ENCODE measurements around the gene IFT43.

Gene IFT43

GRCh38 chr14:76015191-76015590 lies 29.6 kb downstream of the IFT43 start:
- ChIA-PET POLR2A (no interaction called here), CTCF (interaction anchor here (1.0 to 2.1 kb wide), 3 partner anchors 13 to 372 kb away, joined by 3 to 6 read pairs (median 5); no protein-coding TSS in a partner anchor)
- TF ChIP-seq CTCF (IDR thresholded peaks at IDR 0.05; ENCODE audit: control extremely low read depth, extremely low read depth, low read depth, missing control alignments): no peak
- DNase-seq (ENCODE audit: extremely low spot score): no peak

- no peak for TF ChIP-seq CTCF (IDR thresholded peaks at IDR 0.05; ENCODE audit: control extremely low read depth, extremely low read depth, low read depth, missing control alignments)
- POLR2A ChIA-PET: no interaction called here
- CTCF ChIA-PET: interaction anchor here (1.0 to 2.1 kb wide), 3 partner anchors 14 to 371 kb away, joined by 3 to 6 read pairs (median 5); no protein-coding TSS in a partner anchor
- DNase-seq (ENCODE audit: extremely low spot score): no peak
Measured at GRCh38 chr14:76015668-76016067, 30.1 kb downstream of the IFT43 start.

GRCh38 chr14:76019676-76020075 lies 34.1 kb downstream of the IFT43 start:
- TF ChIP-seq CTCF (IDR thresholded peaks at IDR 0.05; ENCODE audit: control extremely low read depth, extremely low read depth, low read depth, missing control alignments): no peak
- POLR2A ChIA-PET: no interaction called here
- no peak for DNase-seq (ENCODE audit: extremely low spot score)
- CTCF ChIA-PET: no interaction called here

- TF ChIP-seq CTCF (IDR thresholded peaks at IDR 0.05; ENCODE audit: control extremely low read depth, extremely low read depth, low read depth, missing control alignments): no peak
- CTCF ChIA-PET: interaction anchor here (1.0 to 2.8 kb wide), 4 partner anchors 10 to 117 kb away, joined by 3 to 6 read pairs (median 5); no protein-coding TSS in a partner anchor
- POLR2A ChIA-PET: no interaction called here
- no peak for DNase-seq (ENCODE audit: extremely low spot score)
Measured at GRCh38 chr14:76022991-76023390, 37.4 kb downstream of the IFT43 start.

- POLR2A ChIA-PET: no interaction called here
Measured at GRCh38 chr14:76023757-76024156, 38.2 kb downstream of the IFT43 start.

GRCh38 chr14:76024211-76024907 lies 38.8 kb downstream of the IFT43 start:
- CTCF ChIA-PET: interaction anchor here (2.8 kb wide), 1 partner anchor 11 kb away, joined by 6 read pairs; no protein-coding TSS in a partner anchor
- TF ChIP-seq CTCF (IDR thresholded peaks at IDR 0.05; ENCODE audit: control extremely low read depth, extremely low read depth, low read depth, missing control alignments): no peak
- DNase-seq (ENCODE audit: extremely low spot score): no peak
- POLR2A ChIA-PET: no interaction called here

More at GRCh38 chr14:76023757-76024156, 38.2 kb downstream of the IFT43 start:
- DNase-seq (ENCODE audit: extremely low spot score): no peak
- TF ChIP-seq CTCF (IDR thresholded peaks at IDR 0.05; ENCODE audit: control extremely low read depth, extremely low read depth, low read depth, missing control alignments): no peak
- CTCF ChIA-PET: interaction anchor here (1.0 to 2.8 kb wide), 2 partner anchors 11 to 118 kb away, joined by 5 to 6 read pairs; no protein-coding TSS in a partner anchor

Data from GM10248 (cell line).